VCaP (cell line): ENCODE data around the gene LAPTM5.

Experiments used
- H3K27ac ChIP-seq: fragments of 450-650 bp; 2 replicates; pipeline ENCODE4 v1.5.1; 2017
- TF ChIP-seq, protein P1 (sequence below): fragments of 450-650 bp; conservative IDR thresholded peaks from 2 replicates; pipeline ENCODE4 v1.5.1; 2017; ENCODE audit warnings: mild to moderate bottlenecking, moderate library complexity

The LAPTM5 gene

DNA sequence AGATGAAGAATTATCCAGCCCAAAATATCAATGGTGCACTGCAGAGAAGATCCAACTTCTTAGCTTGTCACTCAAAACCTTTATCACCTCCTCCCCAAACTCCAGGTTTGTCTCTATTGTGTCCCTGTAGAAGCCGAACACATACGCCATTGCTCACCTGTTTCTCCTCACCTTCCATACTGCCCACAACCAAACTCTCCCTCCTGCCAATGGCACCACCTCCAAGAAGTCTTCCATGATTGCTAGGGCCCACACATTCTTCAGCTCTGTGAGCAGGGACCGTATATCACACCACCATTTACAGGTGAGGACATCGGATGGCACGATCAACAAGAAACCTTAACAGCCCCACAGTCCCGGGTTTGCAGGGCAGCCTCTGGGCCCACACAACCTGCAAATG lies 2.2 kb downstream of the LAPTM5 start:
- TF ChIP-seq, protein P1, sequence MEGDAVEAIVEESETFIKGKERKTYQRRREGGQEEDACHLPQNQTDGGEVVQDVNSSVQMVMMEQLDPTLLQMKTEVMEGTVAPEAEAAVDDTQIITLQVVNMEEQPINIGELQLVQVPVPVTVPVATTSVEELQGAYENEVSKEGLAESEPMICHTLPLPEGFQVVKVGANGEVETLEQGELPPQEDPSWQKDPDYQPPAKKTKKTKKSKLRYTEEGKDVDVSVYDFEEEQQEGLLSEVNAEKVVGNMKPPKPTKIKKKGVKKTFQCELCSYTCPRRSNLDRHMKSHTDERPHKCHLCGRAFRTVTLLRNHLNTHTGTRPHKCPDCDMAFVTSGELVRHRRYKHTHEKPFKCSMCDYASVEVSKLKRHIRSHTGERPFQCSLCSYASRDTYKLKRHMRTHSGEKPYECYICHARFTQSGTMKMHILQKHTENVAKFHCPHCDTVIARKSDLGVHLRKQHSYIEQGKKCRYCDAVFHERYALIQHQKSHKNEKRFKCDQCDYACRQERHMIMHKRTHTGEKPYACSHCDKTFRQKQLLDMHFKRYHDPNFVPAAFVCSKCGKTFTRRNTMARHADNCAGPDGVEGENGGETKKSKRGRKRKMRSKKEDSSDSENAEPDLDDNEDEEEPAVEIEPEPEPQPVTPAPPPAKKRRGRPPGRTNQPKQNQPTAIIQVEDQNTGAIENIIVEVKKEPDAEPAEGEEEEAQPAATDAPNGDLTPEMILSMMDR = no peak
- no peak overlapping the region for H3K27ac ChIP-seq

DNA sequence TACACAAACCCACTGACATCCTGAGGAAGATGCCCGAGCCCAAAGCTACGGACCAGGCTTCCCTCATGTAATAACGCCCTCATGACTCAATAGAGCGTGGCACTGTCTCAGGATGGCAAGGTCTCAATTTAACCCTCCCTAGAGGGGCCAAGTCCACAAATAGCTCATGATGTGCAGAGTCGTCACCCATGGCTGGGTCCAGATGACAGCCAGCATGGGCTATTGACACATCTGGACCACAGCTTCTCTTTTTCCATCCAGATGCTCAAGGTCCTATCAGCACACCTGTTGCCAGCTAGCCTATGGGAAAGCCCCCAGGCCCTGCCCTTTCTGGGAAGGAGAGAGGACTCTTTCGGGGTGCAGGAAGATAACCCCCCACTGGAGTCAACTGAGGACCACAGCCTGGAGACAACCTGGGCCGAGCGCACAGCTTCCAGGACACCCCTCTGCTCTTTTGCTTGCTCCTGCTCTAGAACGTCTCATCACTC lies 2.8 kb downstream of the LAPTM5 start:
- TF ChIP-seq, protein P1 = no peak

DNA sequence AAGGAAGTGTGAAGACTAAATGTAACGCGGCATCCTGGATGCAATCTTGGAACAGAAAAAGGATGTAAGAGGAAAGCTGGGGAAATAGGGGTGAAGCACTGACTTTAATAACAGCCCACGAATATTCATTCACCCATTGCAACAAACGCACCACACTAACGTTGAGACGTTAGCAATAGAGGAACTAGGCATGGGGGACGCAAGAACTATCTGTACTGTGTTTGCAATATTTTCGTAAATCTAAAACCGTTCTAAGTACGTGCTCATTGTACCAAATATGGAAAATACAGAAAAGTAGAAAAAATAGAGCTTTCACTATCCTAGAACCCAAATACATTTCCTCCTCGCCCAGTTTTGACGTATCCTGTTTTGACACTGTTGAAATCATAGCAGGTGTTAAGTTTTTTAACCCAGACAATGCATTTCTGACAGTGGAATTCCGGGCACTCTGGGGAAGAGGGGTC lies 3.9 kb downstream of the LAPTM5 start:
- no peak overlapping the region for H3K27ac ChIP-seq
- TF ChIP-seq, protein P1 = no peak

More for the DNA sequence above, 2.8 kb downstream of the LAPTM5 start:
- no peak overlapping the region for H3K27ac ChIP-seq

DNA sequence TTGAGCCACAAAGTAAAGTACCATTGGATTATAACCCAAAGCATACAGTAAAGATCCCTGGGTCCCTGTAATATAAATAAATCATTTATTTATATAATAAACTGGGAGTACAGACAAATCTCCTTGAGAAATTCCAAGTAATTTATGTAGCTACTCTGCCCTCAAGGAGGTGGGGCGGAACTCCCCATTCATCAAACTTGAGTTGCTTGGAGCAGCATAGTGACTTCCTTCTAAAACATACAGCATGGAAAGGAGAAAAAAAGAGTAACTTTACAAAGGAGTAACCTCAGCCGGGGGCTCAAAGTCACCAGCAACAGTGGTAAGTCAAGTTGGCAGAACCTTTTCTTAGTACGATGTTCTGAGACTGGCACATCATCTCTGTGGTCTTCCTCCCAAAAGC lies 4.5 kb downstream of the LAPTM5 start:
- TF ChIP-seq, protein P1 = no peak
- no peak overlapping the region for H3K27ac ChIP-seq

DNA sequence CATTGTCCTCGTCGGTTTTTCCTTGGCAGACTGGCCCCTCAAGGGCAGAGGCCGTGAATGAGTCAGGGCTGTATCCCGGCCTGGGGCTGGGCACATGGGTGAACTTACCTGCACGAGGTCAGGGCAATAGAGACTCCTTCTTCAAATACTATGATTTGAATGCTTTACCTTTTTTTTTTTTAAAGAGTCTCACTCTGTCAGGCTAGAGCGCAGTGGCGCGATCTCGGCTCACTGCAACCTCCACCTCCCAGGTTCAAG lies 5.0 kb downstream of the LAPTM5 start:
- H3K27ac ChIP-seq = no peak overlapping the region
- TF ChIP-seq, protein P1 = no peak

DNA sequence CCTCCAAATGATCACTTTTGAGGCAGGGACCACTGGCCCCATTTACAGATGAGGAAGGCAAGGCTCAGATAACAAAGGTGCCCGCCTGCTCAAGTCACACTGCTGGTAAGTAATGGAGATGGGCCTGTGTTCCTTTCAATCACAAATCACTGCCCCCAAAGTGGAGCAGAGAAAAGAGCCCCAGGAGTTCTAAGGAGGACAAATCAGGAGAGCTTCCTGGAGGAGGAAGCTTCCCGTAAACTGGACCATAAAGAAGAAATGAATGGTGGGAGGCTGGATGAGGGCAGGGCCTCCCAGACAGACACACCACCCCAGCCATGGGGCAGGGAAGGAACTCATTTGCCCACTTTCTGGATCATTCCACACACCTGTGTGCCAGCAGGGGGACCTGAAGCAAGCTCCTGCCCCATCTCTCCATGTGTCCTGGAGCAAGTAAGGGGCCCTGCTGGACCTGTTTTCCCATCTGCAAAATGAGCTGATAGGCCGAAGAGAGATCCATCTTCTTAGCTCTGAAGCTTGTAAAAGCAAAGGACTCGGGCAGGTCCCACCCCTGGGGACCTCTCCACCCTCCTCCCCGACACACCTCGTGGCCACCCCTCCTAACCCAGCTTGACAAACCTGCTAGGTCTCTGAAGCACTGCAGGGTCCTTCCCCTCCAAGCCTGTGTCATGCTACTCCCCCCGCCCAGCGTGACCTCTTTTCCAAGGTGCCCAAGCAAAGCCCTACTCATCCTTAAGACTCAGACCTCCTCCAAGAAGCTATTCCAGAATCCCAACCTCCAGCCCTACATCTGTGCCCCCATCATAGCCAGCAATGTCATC lies 5.5 kb downstream of the LAPTM5 start:
- TF ChIP-seq, protein P1 = no peak
- no peak overlapping the region for H3K27ac ChIP-seq

DNA sequence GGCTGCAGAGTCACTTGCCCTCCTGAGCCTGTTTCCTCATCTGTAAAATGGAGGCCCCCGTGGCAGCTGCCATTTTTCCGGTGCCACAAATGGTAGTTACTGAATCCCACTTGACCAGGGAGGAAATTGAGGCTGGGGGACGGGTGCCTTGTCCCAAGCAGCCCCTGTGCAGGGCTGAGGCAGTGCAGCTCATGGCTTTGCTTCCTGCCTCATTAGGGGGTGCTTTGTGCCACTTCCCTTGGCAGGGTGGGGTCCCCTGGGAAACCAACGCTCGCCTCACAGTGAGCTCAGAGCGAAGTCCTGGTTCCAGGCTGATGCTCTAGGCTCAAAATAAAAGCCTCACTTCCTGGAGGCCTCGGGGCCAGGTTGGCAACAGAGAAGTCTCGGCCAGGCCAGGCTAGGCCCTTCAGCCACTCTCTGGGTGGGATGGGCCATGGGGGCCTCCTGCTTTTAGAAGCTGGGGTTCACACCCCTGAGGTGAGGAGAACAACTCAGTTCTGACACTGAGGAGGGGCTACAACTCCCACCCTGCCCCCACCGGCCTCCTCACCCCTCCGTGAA lies 6.8 kb downstream of the LAPTM5 start:
- H3K27ac ChIP-seq = no peak overlapping the region
- TF ChIP-seq, protein P1 = no peak
